Activated CD8-positive, alpha-beta memory T cell treated with anti-CD3 and anti-CD28 coated beads, Interleukin-2, amount 50 U/mL, for 1 hour (primary cell): ENCODE data around the gene IL4.
"Not testable (repeated sequence)": the region's sequence is repeated elsewhere in the genome, so short reads cannot be mapped to it uniquely, and the experiment has no call there.

Source experiments
- DNase-seq: peaks from one replicate; pipeline ENCODE4 v3.0.0-alpha.2; 2020; ENCODE audit errors: extremely low read depth

The IL4 gene

DNA sequence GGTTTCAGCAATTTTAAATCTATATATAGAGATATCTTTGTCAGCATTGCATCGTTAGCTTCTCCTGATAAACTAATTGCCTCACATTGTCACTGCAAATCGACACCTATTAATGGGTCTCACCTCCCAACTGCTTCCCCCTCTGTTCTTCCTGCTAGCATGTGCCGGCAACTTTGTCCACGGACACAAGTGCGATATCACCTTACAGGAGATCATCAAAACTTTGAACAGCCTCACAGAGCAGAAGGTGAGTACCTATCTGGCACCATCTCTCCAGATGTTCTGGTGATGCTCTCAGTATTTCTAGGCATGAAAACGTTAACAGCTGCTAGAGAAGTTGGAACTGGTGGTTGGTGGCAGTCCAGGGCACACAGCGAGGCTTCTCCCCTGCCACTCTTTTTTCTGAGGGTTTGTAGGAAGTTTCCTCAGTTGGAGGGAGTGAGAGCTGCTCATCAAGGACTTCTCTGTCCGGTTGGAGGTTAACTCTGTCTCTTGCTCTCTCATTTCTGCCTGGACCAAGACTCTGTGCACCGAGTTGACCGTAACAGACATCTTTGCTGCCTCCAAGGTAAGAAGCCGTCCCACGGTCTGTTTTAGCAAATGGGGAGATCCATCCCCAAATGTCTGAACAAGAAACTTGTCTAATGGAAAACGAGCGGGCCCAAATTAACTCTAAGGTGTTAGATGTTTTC, at the start of gene IL4:
Gene IL4 (plus strand): TSS at position 51 of the 692 bp plus-strand sequence. CDS start 62 bp downstream, at position 113.
- no peak for DNase-seq

- DNase-seq = no peak
Observed at GRCh38 chr5:132627470-132627869, 46.3 kb upstream of the IL4 start.

DNA sequence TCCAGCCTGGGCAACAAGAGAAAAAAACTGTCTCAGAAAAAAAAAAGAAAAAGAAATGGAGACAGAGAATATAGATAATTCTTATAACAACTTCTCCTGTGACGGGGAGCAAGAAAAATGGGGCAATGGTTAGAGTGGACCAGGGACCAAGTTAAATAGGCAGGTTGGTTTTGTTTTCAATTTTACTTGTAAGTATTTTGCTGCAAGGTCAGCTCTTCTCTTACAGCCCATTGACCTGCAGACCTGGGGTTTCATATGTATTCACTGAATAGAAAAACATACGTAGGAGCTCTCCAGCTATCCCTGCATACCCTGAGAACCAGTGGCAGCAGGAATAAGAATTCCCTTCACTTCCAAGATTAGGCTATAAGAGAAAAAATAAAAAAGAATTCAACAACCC, 45.0 kb upstream of the IL4 start:
- no peak for DNase-seq

DNA sequence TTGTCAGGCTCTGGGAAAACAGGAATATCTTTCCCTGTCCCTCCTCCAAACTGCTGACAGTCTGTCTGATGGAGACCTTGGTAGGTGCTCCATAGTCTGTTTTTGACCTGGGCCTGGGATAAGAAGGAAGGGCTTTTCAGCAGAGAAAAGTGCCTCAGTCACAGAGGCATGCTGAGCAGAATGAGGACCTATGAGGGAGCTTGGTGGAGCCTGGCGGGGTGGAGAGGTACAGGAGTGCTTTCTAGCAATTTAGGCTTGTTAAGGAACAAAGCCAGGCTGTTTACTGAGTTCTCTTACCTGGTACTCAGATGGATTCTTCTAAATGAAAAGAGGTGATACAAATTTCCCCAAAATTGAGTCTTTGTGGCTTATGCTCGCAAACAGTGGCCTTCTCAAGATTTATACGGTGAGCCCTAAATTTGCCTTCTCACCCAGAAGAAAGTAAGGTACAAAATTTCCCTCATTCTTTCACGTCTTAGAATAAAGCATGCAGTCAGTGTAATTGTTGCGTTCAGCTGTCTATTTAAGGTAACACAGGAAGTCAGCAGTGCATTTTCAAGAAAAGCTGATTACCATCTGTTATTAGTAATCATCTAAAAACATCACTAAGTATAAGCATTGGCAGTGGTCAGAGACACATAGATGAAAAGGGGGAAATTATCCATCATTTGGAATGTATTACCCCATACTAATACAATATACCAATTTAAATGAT, 44.4 kb upstream of the IL4 start:
- no peak for DNase-seq

DNA sequence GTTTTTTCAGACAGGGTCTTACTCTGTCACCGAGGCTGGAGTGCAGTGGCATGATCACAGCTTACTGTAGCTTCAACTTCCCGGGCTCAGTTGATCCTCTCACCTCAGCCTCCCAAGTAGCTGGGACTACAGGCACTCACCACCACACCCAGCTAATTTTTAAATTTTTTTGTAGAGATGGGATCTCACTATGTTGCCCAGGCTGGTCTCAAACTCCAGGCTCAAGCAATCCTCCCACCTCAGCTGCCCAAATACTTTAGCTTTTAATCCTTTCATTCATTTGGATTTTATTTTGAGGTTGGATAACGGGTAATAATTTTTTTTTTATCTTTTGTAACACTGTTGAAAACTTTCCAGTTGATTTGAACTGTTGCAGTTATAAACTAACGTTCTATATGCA, 40.2 kb upstream of the IL4 start:
- not testable (repeated sequence) for DNase-seq

GRCh38 chr5:132635873-132636272, 37.9 kb upstream of the IL4 start:
- no peak for DNase-seq

GRCh38 chr5:132637241-132637640, 36.5 kb upstream of the IL4 start:
- no peak for DNase-seq

DNA sequence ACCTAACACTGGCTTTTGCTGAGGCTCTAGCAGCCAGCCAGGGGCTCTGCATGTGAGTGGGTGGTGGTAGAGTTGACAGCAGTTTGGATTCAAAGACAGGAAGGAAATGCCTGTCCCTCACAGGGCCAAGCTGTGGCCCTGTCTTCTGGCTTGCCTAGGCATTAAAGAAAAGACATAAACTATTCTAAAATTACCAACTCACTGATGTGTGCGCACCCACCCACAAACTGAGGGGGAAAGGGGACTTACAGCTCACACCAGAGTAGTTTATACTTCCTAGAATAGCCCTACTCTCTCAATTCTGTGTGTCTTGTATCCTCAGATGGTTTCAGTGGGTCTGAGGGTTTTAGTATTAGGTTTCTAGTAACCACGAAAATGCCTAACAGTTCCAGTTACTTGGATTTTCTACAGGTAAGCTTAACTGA, 34.1 kb upstream of the IL4 start:
- no peak for DNase-seq

DNA sequence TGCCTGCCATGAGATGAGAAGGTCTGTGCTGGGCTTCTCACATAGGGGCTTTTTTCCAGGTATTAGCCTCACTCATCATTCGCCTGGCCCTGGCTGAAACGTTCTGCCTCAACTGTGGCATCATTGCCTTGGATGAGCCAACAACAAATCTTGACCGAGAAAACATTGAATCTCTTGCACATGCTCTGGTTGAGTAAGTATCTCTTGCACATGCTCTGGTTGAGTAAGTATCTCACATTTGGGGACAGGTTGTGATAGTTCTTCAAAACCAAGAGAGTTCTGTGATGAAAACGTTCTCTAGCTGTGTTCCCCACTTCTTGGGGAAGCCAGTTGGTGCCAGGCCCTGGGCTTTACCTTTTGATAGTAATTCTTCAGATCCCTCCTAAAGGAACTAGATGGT, 33.2 kb upstream of the IL4 start:
- no peak for DNase-seq

GRCh38 chr5:132641241-132641723, 32.5 kb upstream of the IL4 start:
- no peak for DNase-seq

GRCh38 chr5:132641841-132642240, 31.9 kb upstream of the IL4 start:
- no peak for DNase-seq

DNA sequence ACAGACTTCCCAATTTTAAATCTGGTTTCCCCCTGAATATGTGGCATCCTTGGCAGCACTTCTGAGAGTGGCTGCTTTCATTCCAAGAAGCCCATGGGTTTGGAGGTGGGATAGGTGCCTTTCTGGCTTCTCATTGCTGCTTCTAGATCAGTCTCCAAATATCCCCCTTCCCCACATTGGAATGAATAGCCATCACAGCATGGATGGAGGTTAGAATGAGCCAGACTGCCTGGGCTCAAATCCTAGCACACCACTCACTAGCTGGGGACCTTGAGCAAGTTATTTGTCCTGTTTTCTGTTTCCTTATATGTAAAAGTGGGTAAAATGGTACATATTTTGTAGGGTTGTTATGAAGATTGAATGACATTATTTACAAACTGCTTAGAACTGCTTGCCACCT, 29.6 kb upstream of the IL4 start:
- DNase-seq = no peak

GRCh38 chr5:132646583-132647266, 27.1 kb upstream of the IL4 start:
- DNase-seq = no peak

DNA sequence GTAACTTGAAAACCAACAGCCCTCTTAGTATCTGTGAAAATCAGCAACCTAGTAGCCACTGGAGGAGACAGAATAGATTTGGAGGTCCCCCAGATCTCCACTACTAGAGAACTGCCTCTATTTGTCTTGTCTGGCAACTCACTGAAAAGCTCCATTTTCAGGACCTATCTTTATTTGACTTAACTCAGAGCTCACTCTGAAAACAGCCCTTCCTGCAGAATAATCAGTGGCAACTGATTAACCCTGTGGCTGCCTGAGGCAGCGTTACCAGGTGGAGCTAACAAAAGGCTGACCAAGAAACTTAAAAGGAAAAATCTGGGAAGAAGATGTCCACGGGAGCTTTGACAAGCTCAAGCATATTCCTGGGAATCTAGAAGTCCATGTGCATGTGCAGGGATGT, 26.3 kb upstream of the IL4 start:
- DNase-seq = no peak

DNA sequence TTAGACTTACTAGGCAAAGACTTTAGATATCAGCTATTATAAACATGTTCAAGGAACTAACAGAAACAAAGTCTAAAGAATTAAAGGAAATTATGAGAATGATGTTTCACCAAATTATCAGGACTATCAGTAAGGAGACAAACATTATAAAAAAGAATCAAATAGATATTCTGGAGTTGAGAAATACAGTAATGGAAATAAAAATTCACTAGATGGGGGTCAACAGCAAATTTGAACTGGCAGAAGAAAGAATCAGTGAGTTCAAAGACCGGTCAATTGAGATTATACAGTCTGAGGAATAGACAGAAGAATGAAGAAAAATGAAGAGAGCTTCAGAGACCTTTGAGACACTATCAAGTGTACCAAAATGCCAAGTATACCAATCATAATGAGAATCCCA, 25.4 kb upstream of the IL4 start:
- DNase-seq = no peak

- no peak for DNase-seq
Observed at GRCh38 chr5:132651838-132652469, 21.8 kb upstream of the IL4 start.

- no peak for DNase-seq
Observed at GRCh38 chr5:132653716-132654115, 20.1 kb upstream of the IL4 start.

DNA sequence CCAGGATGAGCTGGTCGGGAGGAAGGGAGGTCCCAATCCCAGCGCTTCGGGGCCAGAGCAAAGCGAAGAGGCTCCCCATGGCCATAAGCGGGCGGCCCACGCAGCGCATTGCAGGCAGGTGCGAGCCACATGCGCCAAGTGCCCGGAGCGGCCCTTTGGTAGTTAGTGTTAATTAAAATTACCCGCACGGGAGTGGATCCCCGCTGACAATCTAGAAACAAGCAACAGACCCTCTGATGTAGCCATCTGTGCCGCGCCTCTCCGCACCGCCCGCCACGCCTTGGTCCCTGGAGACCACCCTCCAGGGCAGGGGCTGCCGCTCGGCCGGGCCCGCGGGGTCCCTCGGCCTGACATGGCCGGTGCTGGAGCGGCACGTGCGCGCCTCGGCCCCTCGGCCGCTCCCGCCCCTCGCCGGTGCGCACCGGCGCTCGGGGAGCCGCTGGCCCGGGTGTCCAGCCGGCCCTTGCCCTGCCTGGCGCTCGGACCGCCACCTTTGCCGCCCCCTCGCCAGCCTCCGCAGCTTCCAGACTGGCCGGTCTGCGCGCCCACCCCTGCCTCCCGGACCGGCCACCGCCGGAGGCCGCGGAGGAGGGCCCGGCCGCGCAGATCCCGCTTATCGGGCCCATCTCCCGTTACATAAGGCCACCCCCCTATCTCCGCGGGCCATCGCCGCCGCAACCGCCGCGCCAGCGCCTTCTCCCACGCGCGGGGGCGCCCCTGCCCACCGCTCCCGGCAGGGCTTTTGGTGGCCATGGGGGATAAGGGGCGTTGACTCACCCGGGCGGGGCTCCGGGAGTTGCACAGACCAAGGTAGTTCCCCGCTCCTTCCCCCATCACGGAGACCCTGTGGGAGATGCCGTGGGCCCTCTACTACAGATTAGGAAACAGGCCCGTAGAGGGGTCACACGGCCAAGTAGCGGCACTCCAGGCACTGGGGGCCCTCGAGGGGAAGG, 17.7 kb upstream of the IL4 start:
- no peak for DNase-seq

GRCh38 chr5:132656774-132657355, 16.9 kb upstream of the IL4 start:
- no peak for DNase-seq

DNA sequence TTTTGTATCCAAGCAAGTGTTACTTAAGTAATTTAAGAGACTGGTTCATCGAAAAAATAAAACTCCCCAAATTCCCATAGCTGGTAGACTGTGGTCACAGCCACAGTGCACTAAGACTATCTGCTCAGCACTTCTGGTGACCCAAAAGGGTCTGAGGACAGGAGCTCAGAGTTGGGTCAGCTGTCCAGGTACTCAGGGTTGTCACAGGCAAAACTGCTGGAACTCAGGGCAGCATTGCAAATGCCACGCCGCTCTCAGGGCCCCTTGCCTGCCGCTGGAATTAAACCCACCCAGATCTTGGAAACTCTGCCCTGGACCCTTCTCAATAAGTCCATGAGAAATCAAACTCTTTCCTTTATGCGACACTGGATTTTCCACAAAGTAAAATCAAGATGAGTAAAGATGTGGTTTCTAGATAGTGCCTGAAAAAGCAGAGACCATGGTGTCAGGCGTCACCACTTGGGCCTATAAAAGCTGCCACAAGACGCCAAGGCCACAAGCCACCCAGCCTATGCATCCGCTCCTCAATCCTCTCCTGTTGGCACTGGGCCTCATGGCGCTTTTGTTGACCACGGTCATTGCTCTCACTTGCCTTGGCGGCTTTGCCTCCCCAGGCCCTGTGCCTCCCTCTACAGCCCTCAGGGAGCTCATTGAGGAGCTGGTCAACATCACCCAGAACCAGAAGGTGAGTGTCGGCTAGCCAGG, 16.0 kb upstream of the IL4 start, which contains the start of gene IL13:
Gene IL13 (plus strand): TSS at position 498 of the 705 bp plus-strand sequence. CDS start 14 bp downstream, at position 512.
- DNase-seq = no peak
